Effector CD4-positive, alpha-beta T cell (primary cell): ENCODE results near the gene NEK3.
"Not testable (repeated sequence)": the region's sequence is repeated elsewhere in the genome, so short reads cannot be mapped to it uniquely, and the experiment has no call there.

Experiments used
- DNase-seq: peaks from one replicate; pipeline ENCODE4 v3.0.0-alpha.2; 2020

Gene NEK3

GRCh38 chr13:52165411-52165810 is 6.0 kb upstream of the NEK3 start:
- DNase-seq: no peak

GRCh38 chr13:52164989-52165388 is 5.6 kb upstream of the NEK3 start:
- no peak for DNase-seq

GRCh38 chr13:52163878-52164277 is 4.5 kb upstream of the NEK3 start:
- not testable (repeated sequence) for DNase-seq

GRCh38 chr13:52162279-52163101 is 3.1 kb upstream of the NEK3 start:
- DNase-seq: no peak

- DNase-seq: no peak
Observed at GRCh38 chr13:52161181-52161646, 1.8 kb upstream of the NEK3 start.

- no peak for DNase-seq
Observed at GRCh38 chr13:52160506-52160905, 1.1 kb upstream of the NEK3 start.

- DNase-seq: no peak
Observed at GRCh38 chr13:52160053-52160452, 656 bp upstream of the NEK3 start.

- no peak for DNase-seq
Observed at GRCh38 chr13:52158629-52159158, 703 bp downstream of the NEK3 start.

- DNase-seq: no peak
Observed at GRCh38 chr13:52156724-52157261, 2.6 kb downstream of the NEK3 start.

GRCh38 chr13:52155177-52155576 is 4.2 kb downstream of the NEK3 start:
- DNase-seq: no peak

- DNase-seq: no peak
Observed at GRCh38 chr13:52147225-52147624, 12.2 kb downstream of the NEK3 start.

- no peak for DNase-seq
Observed at GRCh38 chr13:52141299-52141698, 18.1 kb downstream of the NEK3 start.

- DNase-seq: no peak
Observed at GRCh38 chr13:52137489-52137888, 21.9 kb downstream of the NEK3 start.

GRCh38 chr13:52136763-52137162 is 22.6 kb downstream of the NEK3 start:
- no peak for DNase-seq

- no peak for DNase-seq
Observed at GRCh38 chr13:52130641-52131040, 28.8 kb downstream of the NEK3 start.

- DNase-seq: peak; percentile 34
Observed at GRCh38 chr13:52128714-52129700, 30.4 kb downstream of the NEK3 start, which contains the start of gene NEK5. Gene NEK5, minus strand, starts transcription at chr13:52129073. Its CDS starts 1,591 bp downstream, at chr13:52127482.

GRCh38 chr13:52127783-52128702 is 31.4 kb downstream of the NEK3 start:
- peak; percentile 29 for DNase-seq

- no peak for DNase-seq
Observed at GRCh38 chr13:52127378-52127777, 32.0 kb downstream of the NEK3 start.

GRCh38 chr13:52125547-52125946 is 33.9 kb downstream of the NEK3 start:
- DNase-seq: no peak

- DNase-seq: no peak
Observed at GRCh38 chr13:52118595-52118994, 40.8 kb downstream of the NEK3 start.

- DNase-seq: no peak
Observed at GRCh38 chr13:52118095-52118494, 41.3 kb downstream of the NEK3 start.

- DNase-seq: no peak
Observed at GRCh38 chr13:52112591-52112990, 46.8 kb downstream of the NEK3 start.
